HG03378 (cell line): ENCODE measurements around the gene HCN1.
"Not testable (repeated sequence)": the region's sequence is repeated elsewhere in the genome, so short reads cannot be mapped to it uniquely, and the experiment has no call there.

Source experiments
- ATAC-seq: cut with Tn5 transposase; IDR thresholded peaks from one replicate; pipeline ENCODE4 v1.9.1; 2021; ENCODE audit warnings: mild to moderate bottlenecking, moderate library complexity; ENCODE audit not compliant: unreplicated experiment

The HCN1 gene

GRCh38 chr5:45437752-45438151, 258.4 kb downstream of the HCN1 start:
- ATAC-seq: no peak

- no peak for ATAC-seq
Observed at GRCh38 chr5:45417285-45417998, 278.7 kb downstream of the HCN1 start.

- ATAC-seq: no peak
Observed at GRCh38 chr5:45414620-45415573, 281.3 kb downstream of the HCN1 start.

GRCh38 chr5:45411971-45412612, 284.1 kb downstream of the HCN1 start:
- no peak for ATAC-seq

GRCh38 chr5:45410304-45410995, 285.7 kb downstream of the HCN1 start:
- ATAC-seq: no peak

GRCh38 chr5:45408067-45408466, 288.1 kb downstream of the HCN1 start:
- ATAC-seq: no peak

- ATAC-seq: no peak
Observed at GRCh38 chr5:45402804-45403455, 293.2 kb downstream of the HCN1 start.

GRCh38 chr5:45399041-45399440, 297.1 kb downstream of the HCN1 start:
- ATAC-seq: no peak

GRCh38 chr5:45385321-45386058, 310.7 kb downstream of the HCN1 start:
- no peak for ATAC-seq

- ATAC-seq: no peak
Observed at GRCh38 chr5:45383985-45384384, 312.2 kb downstream of the HCN1 start.

GRCh38 chr5:45382583-45382982, 313.6 kb downstream of the HCN1 start:
- no peak for ATAC-seq

GRCh38 chr5:45376417-45376816, 319.8 kb downstream of the HCN1 start:
- ATAC-seq: no peak

GRCh38 chr5:45372629-45373028, 323.6 kb downstream of the HCN1 start:
- ATAC-seq: no peak

GRCh38 chr5:45371423-45371822, 324.8 kb downstream of the HCN1 start:
- not testable (repeated sequence) for ATAC-seq

GRCh38 chr5:45355189-45355992, 340.8 kb downstream of the HCN1 start:
- no peak for ATAC-seq

GRCh38 chr5:45336464-45336863, 359.7 kb downstream of the HCN1 start:
- ATAC-seq: no peak

GRCh38 chr5:45335978-45336377, 360.2 kb downstream of the HCN1 start:
- no peak for ATAC-seq

- no peak for ATAC-seq
Observed at GRCh38 chr5:45335346-45335745, 360.8 kb downstream of the HCN1 start.

- ATAC-seq: no peak
Observed at GRCh38 chr5:45334939-45335338, 361.2 kb downstream of the HCN1 start.
